IPS-NIHi11 (cell line): Measurements from ENCODE around the gene CDH2.

ENCODE experiments used
- DNase-seq: peaks from one replicate; pipeline ENCODE4 v3.0.0; 2012; ENCODE audit warnings: mixed read lengths, low spot score

CDH2 gene

DNA sequence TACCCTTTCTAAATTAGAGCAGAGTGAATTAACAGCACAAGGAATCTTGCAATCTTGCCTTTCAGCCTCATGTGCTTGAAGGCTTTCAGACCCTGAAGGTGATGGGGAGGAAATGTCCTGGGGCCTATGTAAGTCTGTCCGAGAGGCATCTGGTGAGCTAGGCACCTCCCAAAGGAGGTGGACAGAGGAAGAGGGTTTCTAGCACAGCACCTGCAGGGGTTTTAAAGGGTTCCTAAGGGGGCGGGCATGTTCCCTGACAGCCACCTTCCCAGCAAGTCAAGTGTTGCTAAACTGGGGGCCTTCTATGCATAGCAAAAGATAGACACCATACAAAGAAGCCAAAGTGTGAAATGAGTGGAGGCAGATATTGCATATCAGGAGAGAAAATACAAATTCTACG, 88.5 kb downstream of the CDH2 start:
- DNase-seq, result peak; percentile 53

- no peak for DNase-seq
Observed at GRCh38 chr18:28086670-28087552, 90.0 kb downstream of the CDH2 start.

DNA sequence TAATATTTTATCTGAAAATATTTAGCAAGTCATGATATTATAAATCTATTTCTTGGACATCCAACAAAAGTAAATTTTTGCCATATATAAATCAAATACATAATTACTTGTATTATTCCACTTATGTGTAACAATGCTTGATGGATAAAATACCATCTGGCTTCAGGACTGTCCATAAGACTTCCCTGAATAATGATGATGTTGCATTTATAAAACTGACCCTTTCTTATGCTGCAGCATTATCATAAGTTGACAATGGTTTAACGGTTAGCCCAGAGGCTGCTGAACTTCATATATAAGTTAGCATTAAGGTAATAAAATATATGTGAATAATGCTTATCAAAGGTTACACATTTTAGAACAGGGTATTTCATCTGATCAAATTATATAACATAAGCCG, 95.4 kb downstream of the CDH2 start:
- DNase-seq, result no peak

GRCh38 chr18:28080876-28081300, 96.0 kb downstream of the CDH2 start:
- no peak for DNase-seq

- no peak for DNase-seq
Observed at GRCh38 chr18:28079883-28080282, 97.0 kb downstream of the CDH2 start.

- no peak for DNase-seq
Observed at GRCh38 chr18:28078849-28079248, 98.1 kb downstream of the CDH2 start.

GRCh38 chr18:28078298-28078697, 98.6 kb downstream of the CDH2 start:
- no peak for DNase-seq

DNA sequence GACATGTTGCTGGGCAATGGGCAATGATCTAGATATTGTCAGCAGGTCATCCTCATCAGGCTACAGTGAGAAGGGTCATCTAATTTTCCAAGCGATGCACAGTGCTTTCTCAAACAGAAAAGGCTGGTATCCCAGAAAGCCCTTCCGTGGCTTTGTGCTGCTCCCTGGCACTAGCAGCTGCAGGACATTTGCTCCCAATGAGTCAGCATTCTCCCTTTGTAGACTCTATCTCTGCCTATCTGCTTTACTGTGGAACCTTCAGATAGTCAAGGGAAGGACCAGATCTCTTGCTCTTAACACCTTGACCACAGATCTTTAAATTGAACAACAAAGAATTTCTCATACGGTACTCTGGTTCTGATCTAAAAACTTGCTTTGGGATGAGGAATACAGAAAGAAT, 101.4 kb downstream of the CDH2 start:
- DNase-seq, result no peak

DNA sequence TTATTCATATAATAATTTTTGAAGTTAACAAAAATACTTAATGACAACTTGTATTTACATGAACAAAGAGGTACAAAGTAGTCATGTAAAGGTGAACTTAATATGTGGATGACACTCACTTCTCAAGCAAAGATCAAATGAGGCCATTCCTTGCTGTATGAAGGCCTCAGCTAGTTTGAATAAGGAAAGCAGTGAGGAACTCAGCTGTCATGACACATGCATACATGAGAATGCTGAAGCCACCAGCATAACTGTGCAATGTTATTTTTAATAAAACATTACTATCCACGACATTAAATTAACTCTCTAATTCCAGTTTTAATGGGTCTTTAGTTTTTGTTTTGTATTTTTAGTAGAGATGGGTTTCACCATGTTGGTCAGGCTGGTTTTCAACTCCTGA, 102.9 kb downstream of the CDH2 start:
- no peak for DNase-seq

DNA sequence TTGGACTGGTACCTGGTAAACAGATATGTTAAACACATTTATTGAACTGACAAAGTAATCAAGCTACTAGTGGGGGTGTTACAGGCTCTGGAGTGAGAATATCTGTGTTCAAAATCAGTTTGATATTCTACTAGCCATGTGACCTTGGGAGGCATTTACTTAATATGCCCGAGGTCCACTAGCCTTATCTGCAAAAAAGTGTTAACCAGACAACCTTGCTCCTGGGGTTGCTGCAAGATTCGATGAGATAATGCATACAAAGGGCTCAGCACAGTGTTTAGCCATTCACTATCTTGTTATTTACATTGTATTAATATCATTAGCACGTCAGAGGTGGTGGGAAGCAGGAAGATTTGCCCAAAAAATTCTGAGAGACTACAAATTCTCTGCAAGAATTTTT, 103.3 kb downstream of the CDH2 start:
- no peak for DNase-seq

- no peak for DNase-seq
Observed at GRCh38 chr18:28071199-28071598, 105.7 kb downstream of the CDH2 start.

DNA sequence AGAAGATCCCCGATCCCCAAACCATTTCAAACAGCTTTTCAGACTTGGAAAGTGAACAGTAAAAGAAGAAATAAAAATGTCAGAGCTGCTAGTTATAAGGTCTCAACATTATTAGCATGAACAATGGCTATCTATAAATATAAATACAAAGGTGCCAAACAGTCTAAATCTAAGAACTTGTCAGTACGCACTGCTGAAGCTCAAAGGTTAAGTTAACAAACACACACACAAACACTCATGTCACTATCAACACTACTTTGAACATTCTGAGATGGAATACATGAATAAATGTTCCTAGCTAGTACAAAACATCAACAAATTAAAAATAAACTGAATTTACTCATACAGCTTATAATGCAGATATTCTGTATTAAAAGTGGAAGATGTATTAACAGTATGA, 108.7 kb downstream of the CDH2 start:
- DNase-seq, result no peak

- DNase-seq, result no peak
Observed at GRCh38 chr18:28067346-28067745, 109.6 kb downstream of the CDH2 start.

DNA sequence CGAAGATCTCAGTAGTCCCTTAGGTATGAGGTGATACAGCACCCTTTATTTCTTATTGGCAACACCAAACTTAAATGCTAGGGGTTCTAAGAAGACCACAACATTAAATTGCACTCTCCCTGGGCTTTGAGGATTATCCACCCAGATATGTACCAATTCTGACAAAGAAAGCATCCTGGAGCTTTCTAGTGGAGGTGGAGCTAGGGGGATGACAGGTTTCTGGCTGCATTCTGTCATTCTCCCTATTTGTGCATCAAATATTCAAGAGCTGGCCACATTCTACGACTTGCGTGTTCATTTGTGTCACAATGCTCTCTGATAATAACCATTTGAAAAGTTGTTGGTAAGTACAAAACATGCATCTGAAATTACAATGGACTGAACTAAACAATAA, 111.1 kb downstream of the CDH2 start:
- no peak for DNase-seq

DNA sequence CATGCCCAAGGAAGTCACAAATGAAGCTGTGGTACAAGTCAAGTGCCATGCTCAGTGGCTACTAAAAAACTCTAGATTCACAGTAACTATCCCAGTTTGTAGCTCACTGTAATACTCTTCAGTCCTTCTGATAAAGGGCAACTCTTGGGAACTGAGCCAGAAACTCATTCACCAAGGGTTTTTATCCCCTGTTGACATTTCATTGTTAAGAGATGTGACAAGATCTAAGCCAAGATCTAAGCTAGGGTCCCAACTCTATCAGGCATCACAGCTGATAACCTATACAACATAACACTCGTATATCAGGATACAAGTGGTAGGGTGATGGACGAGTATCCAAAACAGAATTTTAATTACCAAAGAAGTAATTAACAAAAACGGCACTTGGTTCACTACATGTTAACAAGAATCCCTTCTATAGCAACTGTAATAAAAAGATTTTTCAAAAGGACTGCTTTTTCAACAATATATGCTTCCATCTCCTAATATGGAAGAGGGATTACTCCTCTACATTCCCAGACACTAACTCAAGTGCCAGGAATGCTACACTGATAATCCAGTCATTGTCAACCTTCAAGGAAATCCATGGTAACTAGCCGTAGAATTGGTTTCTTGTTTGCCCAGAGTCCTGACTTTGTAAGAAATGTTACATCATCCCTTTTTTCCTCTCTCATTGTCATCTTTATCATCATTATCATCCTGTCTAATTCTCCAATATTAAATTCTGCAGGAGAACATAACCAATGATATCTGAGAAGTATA, 111.7 kb downstream of the CDH2 start:
- DNase-seq, result no peak

- no peak for DNase-seq
Observed at GRCh38 chr18:28063926-28064325, 113.0 kb downstream of the CDH2 start.

- no peak for DNase-seq
Observed at GRCh38 chr18:28063271-28063761, 113.6 kb downstream of the CDH2 start.

DNA sequence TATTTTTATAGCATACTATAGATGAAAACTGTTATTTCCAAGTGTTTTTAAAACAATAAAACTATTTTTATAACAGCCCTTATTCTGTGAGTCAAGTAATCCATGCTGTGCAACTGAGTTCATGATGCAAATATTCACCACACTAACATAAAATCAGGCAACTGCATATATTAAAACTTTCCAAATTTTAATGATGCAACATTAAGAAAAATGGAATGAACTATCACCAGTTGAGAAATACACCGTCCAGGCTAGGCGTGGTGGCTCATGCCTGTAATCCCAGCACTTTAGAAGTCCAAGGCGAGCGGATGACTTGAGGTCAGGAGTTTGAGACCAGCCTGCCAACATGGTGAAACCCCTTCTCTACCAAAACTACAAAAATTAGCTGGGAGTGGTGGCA, 114.5 kb downstream of the CDH2 start:
- DNase-seq, result no peak

DNA sequence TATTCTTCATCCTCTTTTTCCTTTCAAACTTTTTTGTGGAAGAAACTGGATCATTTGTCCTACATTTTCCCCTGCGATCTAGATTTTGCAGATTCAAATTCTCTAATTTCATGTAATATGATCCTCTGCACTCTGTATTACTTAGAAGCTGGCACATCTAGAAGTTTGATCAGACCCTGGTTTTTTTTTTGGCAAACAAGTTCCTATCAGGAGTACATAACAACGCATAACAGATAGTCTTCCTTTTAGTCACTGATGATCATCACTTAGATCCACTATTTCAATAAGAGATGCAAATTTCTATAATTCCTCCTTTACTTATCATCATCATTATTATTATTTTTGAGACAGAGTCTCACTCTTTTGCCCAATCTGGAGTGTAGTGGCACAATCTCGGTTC, 117.1 kb downstream of the CDH2 start:
- DNase-seq, result no peak

DNA sequence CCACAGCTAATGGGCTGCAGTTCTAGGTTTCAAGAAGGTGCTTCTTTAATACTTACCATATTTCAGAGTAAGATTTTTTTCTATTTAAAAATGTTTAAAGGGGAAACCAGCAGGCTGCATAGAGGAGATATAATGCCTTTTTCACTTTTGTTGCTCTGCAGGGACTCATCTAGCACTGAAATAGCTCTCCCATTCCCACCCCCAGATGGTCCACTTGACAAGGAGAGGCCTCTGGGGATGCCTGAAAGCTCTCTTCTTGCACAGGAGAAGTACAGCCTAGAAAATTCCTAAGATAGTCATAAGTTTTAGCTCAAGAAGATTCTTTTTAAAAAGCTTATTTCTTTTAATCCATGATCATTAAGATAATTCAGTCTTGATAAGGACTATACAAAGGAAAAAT, 126.4 kb downstream of the CDH2 start:
- DNase-seq, result no peak

- no peak for DNase-seq
Observed at GRCh38 chr18:28048612-28049011, 128.3 kb downstream of the CDH2 start.

DNA sequence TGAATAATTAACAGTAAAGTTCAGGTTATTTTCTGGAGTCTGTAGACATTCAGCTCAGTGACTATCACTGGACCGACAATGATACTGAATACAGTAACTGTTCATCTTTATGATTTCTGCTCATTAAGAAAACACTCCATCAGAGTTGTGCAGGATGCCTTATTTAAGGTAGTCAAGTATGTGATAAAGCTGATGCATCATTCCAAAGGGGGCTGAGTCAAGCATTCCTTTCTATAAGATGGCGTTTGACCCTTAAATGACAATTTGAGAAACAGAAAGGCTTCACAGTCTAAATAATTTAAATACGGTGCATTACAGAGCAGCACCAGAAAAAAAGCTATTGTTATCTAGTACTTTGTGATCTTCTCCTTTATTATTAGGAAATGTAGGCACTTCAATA, 131.1 kb downstream of the CDH2 start:
- DNase-seq, result no peak

DNA sequence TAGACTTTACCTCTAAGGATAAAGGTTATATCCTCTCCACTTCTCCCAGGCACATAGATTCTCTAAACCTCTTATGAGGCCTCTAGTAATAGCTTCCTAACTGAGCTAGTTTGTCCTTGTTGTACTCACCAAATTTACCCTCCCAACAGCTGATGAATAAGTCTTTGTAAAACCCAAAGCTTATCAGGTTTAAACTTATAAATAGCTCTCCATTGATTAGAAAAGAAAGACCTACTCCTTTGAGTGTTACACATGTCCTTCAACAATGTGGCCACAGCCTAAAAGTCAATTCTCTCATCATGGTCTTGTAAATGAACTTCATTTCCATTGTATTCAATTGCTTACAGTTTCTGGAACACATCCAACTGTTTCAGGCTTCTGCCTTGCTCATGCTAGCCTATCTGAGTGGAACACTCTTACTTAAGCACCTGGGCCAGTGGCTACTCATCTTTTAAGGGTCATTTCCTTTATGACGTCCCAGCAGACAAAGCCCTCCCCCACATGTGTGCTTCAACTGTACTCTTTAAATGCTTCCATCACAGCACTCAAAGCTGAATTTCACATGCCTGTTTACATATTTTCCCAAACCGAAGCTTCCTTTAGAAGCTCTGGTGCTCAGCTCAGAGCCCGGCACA, 131.6 kb downstream of the CDH2 start:
- peak; percentile 21 for DNase-seq
